Keratinocyte (primary cell): ENCODE measurements around the gene MUS81.

Source experiments
- EZH2 ChIP-seq: IDR thresholded peaks from one replicate; pipeline ENCODE4 v1.6.1; 2012; ENCODE audit warnings: inconsistent platforms, mild to moderate bottlenecking, low read length, moderate library complexity
- TF ChIP-seq, protein P1 (sequence below), 3 experiments: IDR thresholded peaks in 1 of 3; conservative IDR thresholded peaks in 1 of 3; optimal IDR thresholded peaks in 1 of 3; 2 replicates in 2 of 3; 3 replicates in 1 of 3; pipeline versions ENCODE3 to v1.5.1; 2011; ENCODE audit warnings: low read length in 3 of 3, mild to moderate bottlenecking in 3 of 3, moderate library complexity in 2 of 3, control low read depth in 1 of 3, inconsistent platforms in 1 of 3; ENCODE audit not compliant: insufficient read depth in 2 of 3; ENCODE audit errors: extremely low read depth in 1 of 3

DNA sequence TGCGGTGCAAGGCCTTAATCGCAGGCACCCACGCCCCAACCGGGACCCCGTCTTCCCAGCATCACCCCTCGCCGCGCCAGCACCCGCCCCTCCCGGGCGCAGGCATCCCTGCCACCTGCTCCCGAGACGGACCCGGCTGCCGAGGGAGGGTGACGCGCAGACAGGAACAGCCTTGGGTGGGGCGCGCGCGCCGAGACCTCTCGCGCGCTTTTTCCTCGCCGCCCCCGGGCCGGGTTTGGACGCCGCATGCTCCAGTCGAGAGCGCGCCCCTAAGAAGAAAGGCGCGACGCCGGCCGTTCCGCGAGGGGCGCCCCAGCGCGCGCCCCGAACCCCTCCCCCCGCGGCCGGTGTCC, 2.8 kb upstream of the MUS81 start:
- TF ChIP-seq, protein P1, sequence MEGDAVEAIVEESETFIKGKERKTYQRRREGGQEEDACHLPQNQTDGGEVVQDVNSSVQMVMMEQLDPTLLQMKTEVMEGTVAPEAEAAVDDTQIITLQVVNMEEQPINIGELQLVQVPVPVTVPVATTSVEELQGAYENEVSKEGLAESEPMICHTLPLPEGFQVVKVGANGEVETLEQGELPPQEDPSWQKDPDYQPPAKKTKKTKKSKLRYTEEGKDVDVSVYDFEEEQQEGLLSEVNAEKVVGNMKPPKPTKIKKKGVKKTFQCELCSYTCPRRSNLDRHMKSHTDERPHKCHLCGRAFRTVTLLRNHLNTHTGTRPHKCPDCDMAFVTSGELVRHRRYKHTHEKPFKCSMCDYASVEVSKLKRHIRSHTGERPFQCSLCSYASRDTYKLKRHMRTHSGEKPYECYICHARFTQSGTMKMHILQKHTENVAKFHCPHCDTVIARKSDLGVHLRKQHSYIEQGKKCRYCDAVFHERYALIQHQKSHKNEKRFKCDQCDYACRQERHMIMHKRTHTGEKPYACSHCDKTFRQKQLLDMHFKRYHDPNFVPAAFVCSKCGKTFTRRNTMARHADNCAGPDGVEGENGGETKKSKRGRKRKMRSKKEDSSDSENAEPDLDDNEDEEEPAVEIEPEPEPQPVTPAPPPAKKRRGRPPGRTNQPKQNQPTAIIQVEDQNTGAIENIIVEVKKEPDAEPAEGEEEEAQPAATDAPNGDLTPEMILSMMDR (optimal IDR thresholded peaks at IDR 0.05 in 1 of 3, IDR thresholded peaks at IDR 0.05 in 1 of 3, conservative IDR thresholded peaks at IDR 0.05 in 1 of 3; ENCODE audit: extremely low read depth in 1 of 3, insufficient read depth in 2 of 3, low read length in 3 of 3) = no peak
- TF ChIP-seq EZH2 = no peak
